GM19025 (cell line): ENCODE results near the gene CEP72.
A peak's percentile ranks its signal among the peaks of the same experiment; 100 is the strongest.

ENCODE experiments used
- ATAC-seq: cut with Tn5 transposase; IDR thresholded peaks from one replicate; pipeline ENCODE4 v1.9.1; 2021; ENCODE audit warnings: mild to moderate bottlenecking, low read depth, moderate library complexity; ENCODE audit not compliant: unreplicated experiment

CEP72 gene

DNA sequence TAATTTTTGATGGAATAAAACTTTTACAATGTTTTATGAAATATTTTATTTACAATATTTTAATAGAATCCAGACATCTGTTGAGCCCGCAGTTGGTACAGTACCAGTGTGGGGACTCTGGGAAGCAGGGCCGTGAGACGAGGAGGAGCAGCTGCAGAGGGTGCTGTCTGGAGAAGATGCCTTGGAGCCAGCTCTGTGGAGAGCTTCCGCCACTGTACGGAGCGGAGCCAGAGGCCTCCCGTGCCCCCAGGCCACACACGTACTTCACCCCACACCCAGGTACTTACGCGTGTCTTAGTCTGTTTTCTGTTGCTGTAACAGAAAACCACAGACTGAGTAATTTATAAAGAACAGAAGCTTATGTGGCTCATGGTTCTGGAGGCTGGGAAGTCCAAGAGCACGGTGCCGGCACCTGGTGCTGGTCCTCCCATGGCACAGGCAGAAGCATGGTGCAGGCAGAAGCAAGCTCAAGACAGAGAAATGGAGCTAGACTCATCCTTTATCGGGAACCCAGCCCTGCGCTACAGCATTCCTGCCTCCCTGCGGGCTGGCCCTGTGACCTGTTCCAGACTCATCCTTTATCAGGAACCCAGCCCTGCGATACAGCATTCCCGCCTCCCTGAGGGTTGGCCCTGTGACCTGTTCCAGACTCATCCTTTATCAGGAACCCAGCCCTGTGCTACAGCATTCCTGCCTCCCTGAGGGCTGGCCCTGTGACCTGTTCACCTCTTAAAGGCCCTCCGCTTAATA is 23.3 kb downstream of the CEP72 start:
- ATAC-seq: no peak

DNA sequence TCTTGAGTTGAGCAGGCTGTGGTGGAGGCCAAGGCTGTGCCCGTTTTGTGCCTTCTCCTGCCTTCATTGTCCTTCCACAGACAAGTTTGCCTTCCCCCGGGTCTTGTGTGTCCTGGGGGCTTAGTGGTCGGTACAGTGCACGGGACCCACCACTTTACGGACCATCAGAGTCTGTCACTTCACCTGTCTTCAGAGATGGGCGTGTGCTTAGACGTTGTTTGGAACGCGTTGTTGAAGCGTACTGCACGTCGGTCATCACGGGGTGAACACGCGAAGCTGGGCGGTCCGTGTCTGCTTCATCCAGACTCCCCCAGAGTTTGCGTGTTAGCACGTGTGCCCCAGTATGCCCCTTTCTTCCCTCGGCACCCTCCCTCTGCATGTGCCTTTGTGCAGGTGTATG is 24.8 kb downstream of the CEP72 start:
- ATAC-seq: no peak

DNA sequence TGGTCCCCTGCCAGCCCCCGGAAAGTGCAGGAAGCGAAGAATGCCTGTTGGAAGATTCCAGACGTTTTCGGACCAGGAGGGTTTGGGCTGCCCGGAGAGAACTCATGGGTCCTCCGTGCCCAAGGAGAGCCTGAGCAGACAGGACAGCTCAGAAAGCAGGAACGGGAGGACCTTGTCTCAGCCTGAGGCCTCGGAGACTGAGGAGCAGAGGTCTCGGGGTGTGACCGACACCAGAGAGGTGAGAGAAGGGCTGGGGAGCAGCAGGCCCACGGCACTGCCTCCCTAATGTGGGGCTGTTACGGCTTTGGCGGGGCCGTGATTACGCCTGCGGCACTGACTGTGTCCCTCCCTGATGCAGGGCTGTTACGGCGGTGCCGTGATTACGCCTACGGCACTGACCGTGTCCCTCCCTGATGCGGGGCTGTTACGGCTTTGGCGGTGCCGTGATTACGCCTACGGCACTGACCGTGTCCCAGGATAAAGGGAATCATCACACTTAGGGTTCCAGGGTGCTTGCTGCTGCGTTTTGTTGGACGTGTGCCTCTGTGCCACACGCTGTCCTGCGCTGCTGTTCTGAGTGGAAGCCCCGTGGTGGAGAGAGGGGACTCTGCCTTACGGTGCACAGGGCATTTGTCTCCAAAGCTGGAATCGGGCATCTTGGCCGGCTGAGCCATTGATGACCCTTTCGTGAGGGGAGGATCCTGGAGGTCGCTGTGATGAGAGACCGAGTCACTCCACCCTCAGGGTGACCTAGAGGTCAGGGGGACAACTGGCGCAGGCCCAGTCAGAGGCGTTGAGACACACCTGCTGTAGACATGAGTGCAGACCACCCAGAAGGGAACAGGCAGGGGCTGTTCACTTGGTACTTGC is 25.7 kb downstream of the CEP72 start:
- no peak for ATAC-seq

DNA sequence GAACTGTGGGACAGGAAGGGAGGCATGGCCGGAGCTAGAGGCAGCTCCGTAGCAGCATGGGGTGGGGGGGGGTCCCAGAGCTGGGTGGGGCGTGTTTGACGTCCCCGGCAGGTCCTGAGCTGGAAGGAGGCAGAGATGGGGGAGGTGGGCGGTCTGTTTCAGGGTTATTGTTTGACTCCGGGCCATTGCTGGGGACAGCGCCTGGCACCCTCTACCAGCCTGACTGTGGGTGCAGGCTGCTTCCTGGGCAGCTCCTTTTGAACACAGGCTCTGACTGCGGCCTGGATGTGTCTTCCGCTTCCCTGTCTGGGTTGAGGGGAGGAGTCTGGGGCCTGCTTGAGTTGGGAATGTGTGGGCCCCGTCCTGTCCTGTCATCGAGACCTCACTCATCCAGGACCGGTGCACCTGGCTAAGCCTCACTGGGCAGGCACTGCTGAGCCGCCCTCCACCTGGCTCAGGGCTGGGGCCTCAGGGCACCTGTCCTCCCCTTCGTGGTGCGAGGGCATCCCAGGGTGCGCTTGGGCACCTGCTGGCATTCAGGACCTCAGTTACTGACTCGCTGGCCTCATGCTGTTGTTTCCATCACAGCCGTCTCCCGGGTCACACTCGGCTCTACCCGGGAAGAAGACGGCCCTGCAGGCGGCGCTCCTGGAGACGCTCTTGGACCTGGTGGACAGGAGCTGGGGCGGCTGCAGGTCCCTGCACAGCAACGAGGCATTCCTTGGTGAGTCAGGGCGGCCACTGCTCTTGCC is 26.5 kb downstream of the CEP72 start:
- no peak for ATAC-seq

DNA sequence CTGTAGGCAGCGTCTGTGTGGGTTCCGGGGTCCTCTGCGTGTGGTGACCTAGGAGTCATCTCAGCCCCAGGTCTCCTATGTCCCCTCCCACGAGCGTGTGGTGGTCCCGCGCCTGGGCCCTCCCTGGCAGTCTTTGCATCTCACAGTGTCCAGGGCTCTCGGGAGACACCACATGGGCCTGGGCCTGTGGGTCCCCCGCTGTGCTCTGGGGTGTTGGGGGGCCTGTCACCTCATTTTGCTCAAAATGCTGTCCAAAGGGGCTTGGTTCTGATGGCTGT is 27.1 kb downstream of the CEP72 start:
- ATAC-seq: no peak

DNA sequence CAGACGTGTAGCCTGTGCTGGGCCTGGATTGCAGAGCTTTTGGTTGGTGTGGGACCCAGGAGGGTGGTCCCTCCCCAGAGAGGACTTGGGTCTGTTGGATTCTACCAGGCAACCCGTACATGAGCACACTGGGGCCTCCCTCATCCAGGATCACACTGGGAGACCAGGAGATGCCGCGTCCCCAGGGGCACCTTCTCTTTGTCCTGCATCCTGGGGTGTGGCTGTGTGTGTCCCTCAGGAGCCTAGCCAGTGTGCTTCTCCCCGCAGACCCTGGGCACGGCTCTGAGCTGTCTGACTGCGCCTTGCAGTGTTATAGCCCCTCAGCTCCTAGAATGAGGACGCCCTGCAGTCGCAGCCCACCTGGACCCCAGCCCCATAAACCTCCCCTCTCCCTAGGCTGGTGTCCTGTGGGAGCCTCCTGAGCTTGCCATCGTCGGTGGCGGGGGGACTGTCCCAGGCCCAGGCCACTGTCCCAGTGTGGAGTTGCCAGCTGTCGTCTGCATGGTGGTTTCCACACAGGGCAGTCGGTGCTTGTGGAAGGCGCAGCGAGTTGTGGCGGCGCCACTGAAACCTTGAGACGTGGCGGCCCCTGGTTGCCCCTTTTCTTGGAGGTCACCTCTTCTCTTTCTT is 27.6 kb downstream of the CEP72 start:
- no peak for ATAC-seq

DNA sequence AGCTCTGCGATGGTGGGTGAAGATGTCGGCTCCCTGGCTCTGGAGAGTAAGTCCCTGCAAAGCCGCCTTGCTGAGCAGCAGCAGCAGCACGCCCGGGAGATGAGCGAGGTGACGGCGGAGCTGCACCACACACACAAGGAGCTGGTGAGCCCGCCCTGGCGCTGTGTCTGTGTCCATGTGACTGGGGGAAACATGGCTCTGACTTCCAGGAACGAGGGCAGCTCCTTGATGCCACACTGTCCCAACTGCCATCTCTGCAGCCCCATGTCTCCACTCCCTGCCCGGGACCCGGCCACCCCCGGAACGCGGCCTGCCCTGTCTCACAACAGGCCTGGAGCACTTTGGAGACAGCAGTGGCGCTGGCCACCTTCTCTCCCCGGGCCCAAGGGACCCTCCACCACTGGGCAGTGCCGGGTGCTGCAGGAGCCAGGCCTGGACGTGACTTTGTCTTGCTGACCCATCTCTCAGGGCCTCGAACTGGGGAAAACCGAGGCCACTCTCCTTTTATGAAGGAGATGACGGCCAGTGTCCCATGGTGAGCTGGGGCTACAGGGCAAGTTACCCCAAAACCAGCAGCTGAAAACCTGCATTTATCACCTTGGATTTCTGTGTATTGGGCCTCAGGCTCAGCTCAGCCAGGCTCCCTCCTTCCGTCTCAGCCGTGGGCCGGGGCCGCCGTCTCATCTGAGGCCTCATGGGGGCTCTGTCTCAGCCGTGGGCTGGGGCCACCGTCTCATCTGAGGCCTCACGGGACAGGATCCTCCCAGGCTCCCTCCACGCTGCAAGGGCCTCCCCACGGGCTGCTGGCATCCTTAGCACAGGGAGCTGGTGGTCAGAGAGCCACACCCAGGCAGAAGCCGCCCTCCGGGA is 28.6 kb downstream of the CEP72 start:
- ATAC-seq: no peak

DNA sequence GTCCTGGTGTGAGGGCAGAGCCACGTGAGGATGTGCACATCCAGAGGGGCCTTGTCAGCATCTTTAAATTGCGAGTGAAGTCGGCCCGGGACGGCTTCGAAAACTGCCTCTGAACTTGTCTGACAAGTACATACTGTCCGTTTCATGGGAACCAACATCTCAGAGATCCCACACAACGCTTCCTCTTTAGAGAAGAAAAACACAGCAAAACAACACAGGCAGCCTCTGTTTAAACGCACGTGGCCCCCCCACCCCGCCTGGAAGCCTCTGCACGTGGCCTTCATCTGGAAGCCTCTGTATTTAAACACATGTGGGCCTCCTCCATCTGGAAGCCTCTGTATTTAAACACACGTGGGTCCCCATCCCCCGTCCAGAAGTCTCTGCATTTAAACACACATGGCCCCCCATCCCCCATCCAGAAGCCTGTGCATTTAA is 29.2 kb downstream of the CEP72 start:
- no peak for ATAC-seq

DNA sequence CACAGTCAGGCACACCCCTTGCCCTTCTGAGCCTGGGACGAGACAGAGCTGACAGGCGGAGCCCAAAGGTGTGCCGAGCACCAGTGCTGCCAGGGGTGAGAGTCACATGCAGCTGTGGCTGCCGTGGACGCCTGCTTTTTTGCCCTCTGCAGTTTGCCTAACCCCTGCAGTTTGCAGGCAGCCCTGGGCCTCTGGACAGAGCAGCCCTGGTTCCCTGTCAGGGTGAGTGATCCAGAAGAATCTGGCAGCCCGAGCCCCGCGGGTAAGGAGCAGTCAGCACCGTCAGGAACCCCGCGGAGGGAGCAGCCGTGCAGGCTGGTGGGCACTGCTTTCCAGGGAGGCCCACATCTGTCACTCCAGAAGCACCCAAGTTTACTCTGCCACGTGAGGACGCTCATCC is 30.3 kb downstream of the CEP72 start:
- ATAC-seq: no peak

DNA sequence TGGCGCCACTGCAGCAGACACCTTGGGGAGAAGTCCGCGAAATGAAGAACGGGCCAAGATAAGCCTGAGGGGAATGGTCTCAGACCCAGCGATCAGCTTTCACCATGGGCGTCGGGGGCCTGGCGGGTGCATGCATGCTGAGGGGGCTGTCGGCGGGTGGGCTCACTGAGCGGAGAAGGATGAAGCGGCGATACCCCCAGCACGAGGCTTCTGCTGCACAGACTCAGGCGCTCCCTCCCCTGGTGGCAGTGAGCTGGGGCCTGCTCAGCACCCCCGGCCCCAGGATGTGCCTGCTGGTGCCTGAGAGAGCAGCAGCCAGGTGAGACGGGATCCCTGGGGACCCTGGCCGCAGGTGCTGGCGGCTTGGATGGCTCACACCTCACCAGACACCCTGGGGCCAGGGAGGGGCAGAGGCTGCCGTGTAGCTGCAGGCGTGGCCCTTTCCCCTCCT is 31.2 kb downstream of the CEP72 start:
- ATAC-seq: peak; percentile 35

DNA sequence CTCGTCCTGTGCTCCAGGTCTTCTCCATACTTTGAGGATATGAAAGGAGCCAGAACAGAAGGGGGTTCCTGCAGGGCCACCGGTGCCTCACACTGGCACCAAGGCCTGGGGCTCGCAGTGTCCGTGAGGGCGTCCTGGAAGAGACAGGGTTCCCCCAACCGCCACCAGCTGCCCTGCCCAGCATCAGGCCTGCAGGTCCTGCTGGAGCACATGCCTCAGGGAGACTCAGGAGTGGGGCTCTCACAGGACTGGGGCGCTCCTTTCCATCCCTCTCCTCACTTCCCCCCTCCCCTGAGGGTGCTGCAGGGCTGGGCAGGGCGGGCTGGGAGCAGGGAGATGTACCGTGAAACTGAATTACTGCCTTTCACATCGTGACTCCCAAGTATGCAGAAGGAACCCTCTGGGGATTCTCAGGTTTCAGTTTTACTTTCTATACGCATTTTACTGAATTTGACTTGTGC is 31.7 kb downstream of the CEP72 start:
- ATAC-seq: peak; percentile 55

DNA sequence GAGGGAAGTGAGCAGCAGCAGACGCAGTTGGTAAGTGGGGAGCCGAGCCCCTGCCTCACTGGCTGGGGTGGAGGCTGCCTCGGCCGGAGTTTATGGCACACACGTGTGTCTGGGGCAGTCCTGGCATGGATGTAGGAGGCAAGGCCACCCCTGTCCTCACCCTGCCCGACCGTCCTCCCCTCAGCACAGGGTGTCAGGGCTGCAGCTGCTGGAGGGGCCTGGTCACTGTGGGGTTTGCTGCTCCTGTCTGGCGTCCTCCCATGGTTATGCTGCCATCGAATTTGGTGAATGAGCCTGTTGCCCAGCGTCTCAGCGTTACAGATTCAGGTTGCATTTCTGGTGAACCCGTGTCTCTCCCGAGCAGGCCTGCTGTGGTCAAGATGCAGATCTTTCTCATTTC is 32.4 kb downstream of the CEP72 start:
- no peak for ATAC-seq

DNA sequence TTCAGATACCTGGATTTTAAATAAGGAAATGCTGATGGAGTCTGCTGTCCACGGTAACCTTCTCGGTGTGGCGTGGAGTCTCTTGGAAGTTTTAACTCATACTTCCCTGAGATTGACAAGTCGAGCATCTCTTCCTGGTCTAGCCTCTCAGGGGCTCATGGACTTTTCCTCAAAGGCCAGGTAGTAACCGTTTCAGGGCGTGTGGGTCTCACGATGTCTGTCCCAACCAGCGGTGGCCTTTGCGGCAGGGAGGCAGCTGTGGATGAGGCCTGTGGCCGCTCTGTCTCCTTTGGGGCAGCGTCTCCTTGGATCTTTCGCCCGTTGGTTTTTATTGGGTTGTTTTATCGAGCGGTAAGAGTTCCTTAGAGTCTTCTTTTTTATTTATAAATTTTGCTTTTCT is 32.8 kb downstream of the CEP72 start:
- ATAC-seq: no peak

DNA sequence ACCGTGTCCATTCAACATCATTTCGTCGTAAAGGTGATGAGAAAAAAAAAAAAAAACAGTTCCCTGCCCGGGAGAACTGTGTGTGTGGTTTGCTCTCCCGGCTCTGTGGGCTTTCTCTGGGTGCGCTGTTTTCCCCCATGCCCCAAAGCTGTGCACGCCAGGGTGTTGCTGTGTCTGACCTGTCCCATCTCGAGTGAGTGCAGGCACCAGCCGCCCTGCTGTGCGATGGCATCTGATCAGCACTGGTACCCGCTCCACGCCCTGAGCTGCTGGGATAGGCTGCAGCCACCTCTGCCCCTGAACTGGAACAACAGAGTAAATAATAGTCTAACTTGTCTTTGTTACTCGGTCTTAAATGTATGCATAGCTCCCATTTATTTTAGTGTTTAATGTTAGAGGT is 33.3 kb downstream of the CEP72 start:
- no peak for ATAC-seq

DNA sequence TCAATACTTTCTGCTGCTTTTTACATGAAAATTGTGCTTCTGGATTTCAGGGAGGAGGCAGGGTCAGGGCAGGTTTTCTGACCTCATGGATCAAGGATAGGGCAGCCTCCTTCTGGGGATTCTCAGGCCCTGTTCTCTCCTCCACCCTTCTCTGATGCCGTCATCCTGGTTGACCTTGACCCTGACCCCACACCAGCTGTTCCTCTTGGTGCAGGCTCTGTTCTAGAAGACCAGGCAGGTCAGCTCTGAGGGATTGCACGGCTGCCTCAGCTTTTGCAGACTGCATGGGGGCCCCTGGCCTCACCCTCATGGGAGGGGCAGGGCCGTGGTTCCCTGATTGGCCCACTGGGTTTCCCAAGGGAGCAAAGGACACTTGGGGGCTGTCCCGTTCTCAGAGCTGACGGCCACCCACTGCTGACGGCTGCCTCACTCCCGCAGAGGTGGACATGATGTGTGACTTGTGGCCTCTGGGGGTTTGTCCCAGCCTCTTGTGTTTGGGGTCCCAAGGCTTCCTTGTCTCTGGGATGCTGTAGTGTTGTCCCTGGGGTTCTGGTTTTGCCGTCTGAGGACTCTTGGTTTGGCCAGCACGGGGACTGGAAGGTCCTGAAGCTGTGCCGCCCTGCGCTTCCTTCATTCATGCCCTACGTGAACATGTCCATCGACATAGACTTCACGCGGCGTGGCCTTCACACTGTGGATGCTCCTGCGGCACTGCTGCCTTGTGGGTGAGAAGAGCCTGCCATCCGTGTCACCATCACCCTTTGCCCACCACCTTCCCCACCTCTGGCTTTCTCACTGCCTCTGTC is 34.5 kb downstream of the CEP72 start:
- ATAC-seq: no peak

DNA sequence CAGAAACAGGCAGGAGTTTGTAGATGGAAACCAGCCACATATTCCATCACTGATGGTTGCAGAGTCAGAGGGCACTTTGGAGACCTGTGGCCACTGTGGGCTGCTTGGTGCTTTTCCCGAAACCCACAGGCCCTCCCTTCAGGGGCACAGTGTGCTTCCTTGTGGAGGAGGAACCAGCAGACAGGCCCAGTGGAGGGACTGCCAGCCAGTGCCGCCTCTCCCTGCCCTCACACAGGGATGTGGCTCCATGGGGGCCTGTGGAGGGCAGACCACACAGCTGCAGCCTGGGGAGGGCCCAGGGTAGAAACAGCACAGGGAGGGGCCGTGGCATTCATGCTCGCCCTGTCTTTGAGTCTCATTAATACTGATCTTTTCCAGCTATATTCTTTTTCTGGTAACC is 35.2 kb downstream of the CEP72 start:
- no peak for ATAC-seq

DNA sequence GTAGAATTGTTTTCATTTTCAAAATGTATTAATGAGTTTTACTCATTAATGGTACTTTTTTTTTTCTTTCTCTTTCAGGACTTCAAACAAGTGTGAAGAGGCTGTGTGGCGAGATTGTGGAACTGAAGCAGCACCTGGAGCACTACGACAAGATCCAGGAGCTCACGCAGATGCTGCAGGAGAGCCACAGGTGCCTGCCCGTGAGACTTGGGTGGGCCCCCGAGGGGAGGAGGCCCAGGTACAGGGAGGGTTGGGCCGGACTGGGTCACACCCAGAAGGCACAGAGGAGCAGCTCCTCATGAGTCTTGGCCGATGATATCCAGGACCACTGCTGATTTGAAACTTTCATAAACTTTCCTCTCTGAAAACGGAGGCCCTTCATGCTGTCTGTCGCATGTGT is 35.6 kb downstream of the CEP72 start:
- no peak for ATAC-seq

DNA sequence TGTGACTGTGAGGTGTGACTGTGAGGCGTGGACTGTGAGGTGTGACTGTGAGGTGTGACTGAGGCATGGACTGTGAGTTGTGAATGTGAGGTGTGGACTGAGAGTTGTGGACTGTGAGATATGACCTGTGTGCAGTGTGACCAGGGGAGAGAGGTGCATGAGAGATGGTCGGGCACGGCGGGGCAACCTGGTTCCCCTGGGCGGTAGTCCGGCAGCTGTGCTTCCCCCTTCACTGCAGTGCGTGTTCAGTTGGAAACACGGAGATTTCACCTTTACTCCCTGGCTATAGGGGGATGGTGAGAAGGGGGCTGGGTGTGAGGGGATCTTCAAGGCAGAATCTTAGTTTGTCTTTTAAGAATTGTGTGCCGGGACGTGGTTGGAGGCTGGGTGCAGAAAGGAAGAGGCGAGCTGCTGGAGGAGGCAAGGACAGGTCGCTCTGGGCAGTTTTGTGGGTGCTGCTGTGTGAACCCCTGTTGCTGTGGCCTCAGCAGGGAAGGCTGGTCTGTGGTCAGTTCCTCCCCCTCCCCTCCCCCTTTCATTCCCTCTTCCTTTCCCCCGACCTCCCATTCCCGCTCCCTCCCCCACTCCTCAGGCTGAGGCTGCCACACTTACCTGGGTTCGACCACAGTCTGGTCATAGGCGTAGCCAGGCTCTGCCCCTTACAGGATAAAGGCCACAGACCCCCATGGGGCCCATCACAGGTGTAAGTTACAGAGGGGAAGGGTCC is 39.3 kb downstream of the CEP72 start:
- ATAC-seq: no peak
